GM23338 (cell line): ENCODE results near the gene ZNF497. TPM values are rescaled to one million over a fixed set of nuclear protein-coding genes. Genes with fewer than 3 reads are reported as not detected.

Experiments
- ATAC-seq: fragments of 200-7000 bp; cut with Tn5 transposase; 3 replicates; pipeline ENCODE4 v1.9.1; 2020
- DNase-seq: peaks from one replicate; pipeline ENCODE4 v3.0.0-alpha.2; 2015; ENCODE audit warnings: low spot score
- H2AFZ ChIP-seq: fragments of 200-600 bp; sonication (generic); 2 replicates; pipeline ENCODE4 v1.8.0; 2016; ENCODE audit warnings: antibody characterized with exemption, mild to moderate bottlenecking, moderate library complexity
- H3F3A ChIP-seq: fragments of 200-600 bp; sonication (generic); replicated peaks from 2 replicates; pipeline ENCODE4 v1.8.0; 2017; ENCODE audit warnings: antibody characterized with exemption, mixed run types, low read depth
- H3K27ac ChIP-seq: fragments of 200-600 bp; sonication (generic); 2 replicates; pipeline ENCODE4 v1.6.1; 2016; ENCODE audit warnings: low read depth
- H3K27me3 ChIP-seq: fragments of 200-600 bp; sonication (generic); 2 replicates; pipeline ENCODE4 v1.8.0; 2016; ENCODE audit warnings: mild to moderate bottlenecking, mixed run types, moderate library complexity; ENCODE audit not compliant: insufficient read depth
- H3K36me3 ChIP-seq: fragments of 200-600 bp; sonication (generic); 2 replicates; pipeline ENCODE4 v1.8.0; 2016; ENCODE audit warnings: mild to moderate bottlenecking; ENCODE audit not compliant: insufficient read depth
- H3K4me1 ChIP-seq: fragments of 200-600 bp; sonication (generic); 2 replicates; pipeline ENCODE4 v1.8.0; 2016; ENCODE audit warnings: mild to moderate bottlenecking, moderate library complexity; ENCODE audit not compliant: insufficient read depth
- H3K4me2 ChIP-seq: fragments of 200-600 bp; sonication (generic); 2 replicates; pipeline ENCODE4 v1.7.1; 2017; ENCODE audit warnings: mixed run types
- H3K4me3 ChIP-seq: fragments of 200-600 bp; sonication (generic); 2 replicates; pipeline ENCODE4 v1.6.1; 2016; ENCODE audit warnings: mixed run types
- H3K79me2 ChIP-seq: fragments of 200-600 bp; sonication (generic); replicated peaks from 2 replicates; pipeline ENCODE4 v1.8.0; 2017; ENCODE audit warnings: mild to moderate bottlenecking; ENCODE audit not compliant: insufficient read depth
- H3K9me2 ChIP-seq: fragments of 200-600 bp; sonication (generic); 2 replicates; pipeline ENCODE4 v1.8.0; 2017; ENCODE audit not compliant: insufficient read depth
- H4K20me1 ChIP-seq: fragments of 200-600 bp; sonication (generic); replicated peaks from 2 replicates; pipeline ENCODE4 v1.8.0; 2017; ENCODE audit warnings: mild to moderate bottlenecking; ENCODE audit not compliant: insufficient read depth
- H3K27ac Mint-ChIP-seq: 2 replicates; pipeline ENCODE4 v1.8.0; 2020; ENCODE audit warnings: inconsistent platforms, mild to moderate bottlenecking, moderate library complexity, mixed read lengths
- H3K27me3 Mint-ChIP-seq: 3 replicates; pipeline ENCODE4 v1.8.0; 2022; ENCODE audit warnings: low read depth, mild to moderate bottlenecking, moderate library complexity, mixed read lengths, inconsistent platforms; ENCODE audit not compliant: insufficient read depth, poor library complexity
- H3K36me3 Mint-ChIP-seq: 3 replicates; pipeline ENCODE4 v1.8.0; 2021; ENCODE audit warnings: low read depth, mild to moderate bottlenecking, inconsistent platforms, moderate library complexity, mixed read lengths
- H3K4me1 Mint-ChIP-seq: 3 replicates; pipeline ENCODE4 v1.8.0; 2020; ENCODE audit warnings: mild to moderate bottlenecking, inconsistent platforms, mixed read lengths
- H3K4me3 Mint-ChIP-seq: 3 replicates; pipeline ENCODE4 v1.8.0; 2021; ENCODE audit warnings: moderate library complexity, mild to moderate bottlenecking, inconsistent platforms, mixed read lengths
- H3K9me3 Mint-ChIP-seq: 3 replicates; pipeline ENCODE4 v1.8.0; 2020; ENCODE audit warnings: moderate library complexity, mild to moderate bottlenecking, inconsistent platforms, mixed read lengths
- CREB1 ChIP-seq: fragments of 250-450 bp; sonication (Bioruptor Pico); IDR thresholded peaks from 2 replicates; pipeline ENCODE4 v1.5.0; 2020; ENCODE audit warnings: low read depth, mild to moderate bottlenecking, moderate library complexity
- EZH2 ChIP-seq: fragments of 200-600 bp; sonication (generic); IDR thresholded peaks from one replicate; pipeline ENCODE4 v1.8.0; 2017; ENCODE audit warnings: antibody characterized with exemption, mild to moderate bottlenecking, low read depth; ENCODE audit not compliant: unreplicated experiment
- EZH2phosphoT487 ChIP-seq: fragments of 200-600 bp; sonication (generic); IDR thresholded peaks from one replicate; pipeline ENCODE4 v1.8.1; 2018; ENCODE audit warnings: antibody characterized with exemption; ENCODE audit not compliant: unreplicated experiment
- JUNB ChIP-seq: IDR thresholded peaks from one replicate; pipeline ENCODE4 v1.6.1; 2016; ENCODE audit warnings: antibody characterized with exemption; ENCODE audit not compliant: unreplicated experiment
- STAT1 ChIP-seq: IDR thresholded peaks from one replicate; pipeline ENCODE4 v1.6.1; 2016; ENCODE audit warnings: antibody characterized with exemption; ENCODE audit not compliant: unreplicated experiment
- ZNF331 ChIP-seq: fragments of 250-450 bp; sonication (Bioruptor Pico); IDR thresholded peaks from 2 replicates; pipeline ENCODE4 v1.5.0; 2020; ENCODE audit warnings: low read depth, mild to moderate bottlenecking, moderate library complexity
- polyA plus RNA-seq: library from polyadenylated mRNA; unstranded; fragments of >200 nt; fragmentation: Nextera tagmentation; extraction: Ambion mirVana; gene quantifications from 2 replicates; pipeline ENCODE4 v1.2.1, GENCODE V29; 2016
- total RNA-seq: library from RNA; depleted of rRNA; stranded (reverse); fragments of >200 nt; shearing (Covaris generic); gene quantifications from 2 replicates; pipeline ENCODE4 v1.2.3, GENCODE V29; 2014
- TF ChIP-seq, protein P1 (sequence below): fragments of 250-450 bp; sonication (Bioruptor Pico); IDR thresholded peaks from 2 replicates; pipeline ENCODE4 v1.5.0; 2020; ENCODE audit warnings: mild to moderate bottlenecking, moderate library complexity
- TF ChIP-seq, protein P2 (sequence below): IDR thresholded peaks from one replicate; pipeline ENCODE4 v1.6.1; 2018; ENCODE audit warnings: antibody characterized with exemption; ENCODE audit not compliant: unreplicated experiment

ZNF497 gene
- total and polyA plus RNA-seq, 2 experiments from 2014 or later = 0.44 to 2.0 TPM

DNA sequence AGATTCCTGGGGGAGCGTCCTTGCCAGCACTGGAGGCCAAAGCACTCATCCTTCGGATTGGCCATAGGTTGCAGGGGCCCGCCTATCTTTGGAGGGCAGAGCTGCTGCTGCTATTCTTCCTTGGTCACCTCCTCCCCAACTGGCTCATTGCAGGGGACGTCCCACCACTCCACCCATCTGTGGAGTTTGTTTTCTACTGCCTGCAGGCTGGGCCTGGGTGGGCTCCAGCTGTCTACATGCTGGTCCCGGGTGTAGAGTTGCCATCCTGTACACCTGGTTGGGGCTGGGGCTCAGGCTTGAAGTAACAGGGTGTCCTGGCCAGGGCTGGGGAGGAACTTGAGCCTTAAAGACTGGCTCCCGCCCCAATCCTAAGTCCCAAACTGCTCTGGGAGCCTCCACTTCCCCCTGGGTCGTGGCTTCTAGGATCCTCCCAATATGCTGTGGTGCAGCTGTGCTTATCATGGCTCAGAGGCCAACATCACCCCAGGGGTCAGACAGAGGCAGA is 35.0 kb upstream of the ZNF497 start:
- peaks cover 21% of the 10 kb centered on the region for H3K27me3 ChIP-seq
- no peak for ATAC-seq
- TF ChIP-seq STAT1 = no peak
- TF ChIP-seq, protein P1, sequence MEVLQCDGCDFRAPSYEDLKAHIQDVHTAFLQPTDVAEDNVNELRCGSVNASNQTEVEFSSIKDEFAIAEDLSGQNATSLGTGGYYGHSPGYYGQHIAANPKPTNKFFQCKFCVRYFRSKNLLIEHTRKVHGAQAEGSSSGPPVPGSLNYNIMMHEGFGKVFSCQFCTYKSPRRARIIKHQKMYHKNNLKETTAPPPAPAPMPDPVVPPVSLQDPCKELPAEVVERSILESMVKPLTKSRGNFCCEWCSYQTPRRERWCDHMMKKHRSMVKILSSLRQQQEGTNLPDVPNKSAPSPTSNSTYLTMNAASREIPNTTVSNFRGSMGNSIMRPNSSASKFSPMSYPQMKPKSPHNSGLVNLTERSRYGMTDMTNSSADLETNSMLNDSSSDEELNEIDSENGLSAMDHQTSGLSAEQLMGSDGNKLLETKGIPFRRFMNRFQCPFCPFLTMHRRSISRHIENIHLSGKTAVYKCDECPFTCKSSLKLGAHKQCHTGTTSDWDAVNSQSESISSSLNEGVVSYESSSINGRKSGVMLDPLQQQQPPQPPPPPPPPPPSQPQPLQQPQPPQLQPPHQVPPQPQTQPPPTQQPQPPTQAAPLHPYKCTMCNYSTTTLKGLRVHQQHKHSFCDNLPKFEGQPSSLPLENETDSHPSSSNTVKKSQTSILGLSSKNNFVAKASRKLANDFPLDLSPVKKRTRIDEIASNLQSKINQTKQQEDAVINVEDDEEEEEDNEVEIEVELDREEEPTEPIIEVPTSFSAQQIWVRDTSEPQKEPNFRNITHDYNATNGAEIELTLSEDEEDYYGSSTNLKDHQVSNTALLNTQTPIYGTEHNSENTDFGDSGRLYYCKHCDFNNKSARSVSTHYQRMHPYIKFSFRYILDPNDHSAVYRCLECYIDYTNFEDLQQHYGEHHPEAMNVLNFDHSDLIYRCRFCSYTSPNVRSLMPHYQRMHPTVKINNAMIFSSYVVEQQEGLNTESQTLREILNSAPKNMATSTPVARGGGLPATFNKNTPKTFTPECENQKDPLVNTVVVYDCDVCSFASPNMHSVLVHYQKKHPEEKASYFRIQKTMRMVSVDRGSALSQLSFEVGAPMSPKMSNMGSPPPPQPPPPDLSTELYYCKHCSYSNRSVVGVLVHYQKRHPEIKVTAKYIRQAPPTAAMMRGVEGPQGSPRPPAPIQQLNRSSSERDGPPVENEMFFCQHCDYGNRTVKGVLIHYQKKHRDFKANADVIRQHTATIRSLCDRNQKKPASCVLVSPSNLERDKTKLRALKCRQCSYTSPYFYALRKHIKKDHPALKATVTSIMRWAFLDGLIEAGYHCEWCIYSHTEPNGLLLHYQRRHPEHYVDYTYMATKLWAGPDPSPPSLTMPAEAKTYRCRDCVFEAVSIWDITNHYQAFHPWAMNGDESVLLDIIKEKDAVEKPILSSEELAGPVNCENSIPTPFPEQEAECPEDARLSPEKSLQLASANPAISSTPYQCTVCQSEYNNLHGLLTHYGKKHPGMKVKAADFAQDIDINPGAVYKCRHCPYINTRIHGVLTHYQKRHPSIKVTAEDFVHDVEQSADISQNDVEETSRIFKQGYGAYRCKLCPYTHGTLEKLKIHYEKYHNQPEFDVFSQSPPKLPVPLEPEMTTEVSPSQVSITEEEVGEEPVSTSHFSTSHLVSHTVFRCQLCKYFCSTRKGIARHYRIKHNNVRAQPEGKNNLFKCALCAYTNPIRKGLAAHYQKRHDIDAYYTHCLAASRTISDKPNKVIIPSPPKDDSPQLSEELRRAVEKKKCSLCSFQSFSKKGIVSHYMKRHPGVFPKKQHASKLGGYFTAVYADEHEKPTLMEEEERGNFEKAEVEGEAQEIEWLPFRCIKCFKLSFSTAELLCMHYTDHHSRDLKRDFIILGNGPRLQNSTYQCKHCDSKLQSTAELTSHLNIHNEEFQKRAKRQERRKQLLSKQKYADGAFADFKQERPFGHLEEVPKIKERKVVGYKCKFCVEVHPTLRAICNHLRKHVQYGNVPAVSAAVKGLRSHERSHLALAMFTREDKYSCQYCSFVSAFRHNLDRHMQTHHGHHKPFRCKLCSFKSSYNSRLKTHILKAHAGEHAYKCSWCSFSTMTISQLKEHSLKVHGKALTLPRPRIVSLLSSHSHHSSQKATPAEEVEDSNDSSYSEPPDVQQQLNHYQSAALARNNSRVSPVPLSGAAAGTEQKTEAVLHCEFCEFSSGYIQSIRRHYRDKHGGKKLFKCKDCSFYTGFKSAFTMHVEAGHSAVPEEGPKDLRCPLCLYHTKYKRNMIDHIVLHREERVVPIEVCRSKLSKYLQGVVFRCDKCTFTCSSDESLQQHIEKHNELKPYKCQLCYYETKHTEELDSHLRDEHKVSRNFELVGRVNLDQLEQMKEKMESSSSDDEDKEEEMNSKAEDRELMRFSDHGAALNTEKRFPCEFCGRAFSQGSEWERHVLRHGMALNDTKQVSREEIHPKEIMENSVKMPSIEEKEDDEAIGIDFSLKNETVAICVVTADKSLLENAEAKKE (CRISPR knock-in tag) = no peak

GRCh38 chr19:58396691-58397532 is 34.4 kb upstream of the ZNF497 start:
- H3K4me3 Mint-ChIP-seq = peak overlapping the region; percentile 57
- peaks cover 21% of the 10 kb centered on the region for H3K27me3 ChIP-seq
- H3K27ac ChIP-seq = no peak overlapping the region
- DNase-seq (peak; percentile 17), ATAC-seq (no peak)
- peaks cover 14% of the 10 kb centered on the region for H3K4me1 Mint-ChIP-seq
- H3K27me3 Mint-ChIP-seq = peaks cover 40% of the 10 kb centered on the region
- H3F3A ChIP-seq = peaks cover 43% of the 10 kb centered on the region
- H4K20me1 ChIP-seq = peaks cover 8% of the 10 kb centered on the region
- H3K79me2 ChIP-seq = peaks cover 1% of the 10 kb centered on the region; the same call in 1 of the 2 replicates
- H3K9me3 Mint-ChIP-seq = no peaks in the 10 kb centered on the region; the same call in 2 of the 3 replicates
- H3K4me3 ChIP-seq = peak overlapping the region; percentile 56
- H2AFZ ChIP-seq = 0 out of 2 replicates have a peak overlapping the region, but pooled peaks have one; percentile 38
- H3K36me3 Mint-ChIP-seq = peaks cover 32% of the 10 kb centered on the region
- H3K4me1 ChIP-seq = peaks cover 5% of the 10 kb centered on the region; the same call in 1 of the 2 replicates
- no peak overlapping the region for H3K27ac Mint-ChIP-seq
- peak overlapping the region; percentile 77 for H3K4me2 ChIP-seq
- H3K36me3 ChIP-seq = peaks cover 15% of the 10 kb centered on the region; the same call in 1 of the 2 replicates
- H3K9me2 ChIP-seq = no peaks in the 10 kb centered on the region
- TF ChIP-seq EZH2 = no peak
- no peak for TF ChIP-seq ZNF331 (CRISPR knock-in tag)
- TF ChIP-seq JUNB = no peak
- TF ChIP-seq EZH2phosphoT487 = no peak
- TF ChIP-seq, protein P2, sequence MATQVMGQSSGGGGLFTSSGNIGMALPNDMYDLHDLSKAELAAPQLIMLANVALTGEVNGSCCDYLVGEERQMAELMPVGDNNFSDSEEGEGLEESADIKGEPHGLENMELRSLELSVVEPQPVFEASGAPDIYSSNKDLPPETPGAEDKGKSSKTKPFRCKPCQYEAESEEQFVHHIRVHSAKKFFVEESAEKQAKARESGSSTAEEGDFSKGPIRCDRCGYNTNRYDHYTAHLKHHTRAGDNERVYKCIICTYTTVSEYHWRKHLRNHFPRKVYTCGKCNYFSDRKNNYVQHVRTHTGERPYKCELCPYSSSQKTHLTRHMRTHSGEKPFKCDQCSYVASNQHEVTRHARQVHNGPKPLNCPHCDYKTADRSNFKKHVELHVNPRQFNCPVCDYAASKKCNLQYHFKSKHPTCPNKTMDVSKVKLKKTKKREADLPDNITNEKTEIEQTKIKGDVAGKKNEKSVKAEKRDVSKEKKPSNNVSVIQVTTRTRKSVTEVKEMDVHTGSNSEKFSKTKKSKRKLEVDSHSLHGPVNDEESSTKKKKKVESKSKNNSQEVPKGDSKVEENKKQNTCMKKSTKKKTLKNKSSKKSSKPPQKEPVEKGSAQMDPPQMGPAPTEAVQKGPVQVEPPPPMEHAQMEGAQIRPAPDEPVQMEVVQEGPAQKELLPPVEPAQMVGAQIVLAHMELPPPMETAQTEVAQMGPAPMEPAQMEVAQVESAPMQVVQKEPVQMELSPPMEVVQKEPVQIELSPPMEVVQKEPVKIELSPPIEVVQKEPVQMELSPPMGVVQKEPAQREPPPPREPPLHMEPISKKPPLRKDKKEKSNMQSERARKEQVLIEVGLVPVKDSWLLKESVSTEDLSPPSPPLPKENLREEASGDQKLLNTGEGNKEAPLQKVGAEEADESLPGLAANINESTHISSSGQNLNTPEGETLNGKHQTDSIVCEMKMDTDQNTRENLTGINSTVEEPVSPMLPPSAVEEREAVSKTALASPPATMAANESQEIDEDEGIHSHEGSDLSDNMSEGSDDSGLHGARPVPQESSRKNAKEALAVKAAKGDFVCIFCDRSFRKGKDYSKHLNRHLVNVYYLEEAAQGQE = no peak
- TF ChIP-seq CREB1 (CRISPR knock-in tag) = no peak

More for the DNA sequence above, 35.0 kb upstream of the ZNF497 start:
- no peak for DNase-seq
- Mint-ChIP-seq H3K4me3 (peak overlapping the region; percentile 57; the same call in 2 of the 3 replicates), H3K9me3 (no peaks in the 10 kb centered on the region; the same call in 2 of the 3 replicates), H3K27me3 (peaks cover 40% of the 10 kb centered on the region), H3K27ac (no peak overlapping the region), H3K36me3 (peaks cover 26% of the 10 kb centered on the region), H3K4me1 (peaks cover 14% of the 10 kb centered on the region)
- H3K27ac ChIP-seq = no peak overlapping the region
- H3K79me2 ChIP-seq = no peaks in the 10 kb centered on the region
- peaks cover 8% of the 10 kb centered on the region for H4K20me1 ChIP-seq
- no peaks in the 10 kb centered on the region for H3K9me2 ChIP-seq
- peaks cover 41% of the 10 kb centered on the region for H3F3A ChIP-seq
- H2AFZ ChIP-seq = no peak overlapping the region
- peaks cover 13% of the 10 kb centered on the region; the same call in 1 of the 2 replicates for H3K36me3 ChIP-seq
- peak overlapping the region; percentile 77; the same call in 1 of the 2 replicates for H3K4me2 ChIP-seq
- peaks cover 5% of the 10 kb centered on the region; the same call in 1 of the 2 replicates for H3K4me1 ChIP-seq
- no peak overlapping the region for H3K4me3 ChIP-seq
